BJ (cell line): ENCODE measurements around the gene NELL1. TPM values are rescaled to one million over a fixed set of nuclear protein-coding genes. Genes with fewer than 3 reads are reported as not detected.

Experiments used
- CTCF ChIA-PET: fragments of 350-600 bp; formaldehyde crosslinking; extraction: SDS; loops from one replicate; lab custom pipeline; 2021; ENCODE audit warnings: antibody characterized with exemption, inconsistent platforms; lab: Yijun Ruan, JAX
- POLR2A ChIA-PET: fragments of 300-600 bp; sonication (Branson Sonifier 250); formaldehyde crosslinking; extraction: SDS; loops from one replicate; lab custom pipeline; 2021; ENCODE audit warnings: antibody characterized with exemption; lab: Charles Lee
- DNase-seq: peaks from one replicate; pipeline ENCODE4 v3.0.0-alpha.2; 2011; ENCODE audit warnings: low read depth
- H3K27me3 ChIP-seq: 2 replicates; pipeline ENCODE4 v1.6.0; 2011; ENCODE audit warnings: low read length; ENCODE audit not compliant: control insufficient read depth, insufficient read depth
- H3K36me3 ChIP-seq: 2 replicates; pipeline ENCODE4 v1.5.1; 2011; ENCODE audit warnings: low read length; ENCODE audit not compliant: control insufficient read depth, insufficient read depth
- H3K4me3 ChIP-seq: 2 replicates; pipeline ENCODE4 v1.5.1; 2011; ENCODE audit warnings: low read depth, mild to moderate bottlenecking, control low read depth, low read length
- polyA plus RNA-seq: library from polyadenylated mRNA; depleted of rRNA; stranded (reverse); fragments of >200 nt; gene quantifications from 2 replicates; pipeline ENCODE4 v1.2.3, GENCODE V29; 2011
- TF ChIP-seq, protein P1 (sequence below): IDR thresholded peaks from 2 replicates; pipeline ENCODE4 v1.5.1; 2011; ENCODE audit warnings: low read depth, mild to moderate bottlenecking, control low read depth, inconsistent platforms, low read length, moderate library complexity; ENCODE audit not compliant: insufficient read depth

NELL1 gene
- polyA plus RNA-seq, 1 experiment: not detected

DNA sequence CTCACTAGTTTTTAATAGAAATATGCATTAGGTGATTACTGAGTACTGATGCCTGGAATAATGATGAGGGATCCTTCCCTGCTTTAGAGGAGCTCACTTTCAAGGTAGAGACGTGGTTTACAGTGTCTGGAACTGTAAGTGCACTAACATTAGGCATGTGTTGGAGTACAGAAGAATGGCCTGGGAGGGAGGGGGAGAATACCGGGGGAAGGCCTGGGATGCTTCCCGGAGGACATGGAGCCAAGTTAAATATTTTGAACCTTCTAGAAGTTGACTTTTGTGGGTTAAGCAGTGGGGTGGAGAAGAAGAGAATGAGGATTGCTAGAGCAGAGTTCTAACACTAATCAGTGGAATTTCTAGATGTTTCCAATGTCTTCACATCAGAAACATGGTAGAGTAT lies 261.6 kb downstream of the NELL1 start:
- H3K4me3 ChIP-seq: no peak overlapping the region
- DNase-seq: no peak
- no peaks in the 10 kb centered on the region for H3K27me3 ChIP-seq
- no peaks in the 10 kb centered on the region for H3K36me3 ChIP-seq
- POLR2A ChIA-PET: no interaction called here
- TF ChIP-seq, protein P1, sequence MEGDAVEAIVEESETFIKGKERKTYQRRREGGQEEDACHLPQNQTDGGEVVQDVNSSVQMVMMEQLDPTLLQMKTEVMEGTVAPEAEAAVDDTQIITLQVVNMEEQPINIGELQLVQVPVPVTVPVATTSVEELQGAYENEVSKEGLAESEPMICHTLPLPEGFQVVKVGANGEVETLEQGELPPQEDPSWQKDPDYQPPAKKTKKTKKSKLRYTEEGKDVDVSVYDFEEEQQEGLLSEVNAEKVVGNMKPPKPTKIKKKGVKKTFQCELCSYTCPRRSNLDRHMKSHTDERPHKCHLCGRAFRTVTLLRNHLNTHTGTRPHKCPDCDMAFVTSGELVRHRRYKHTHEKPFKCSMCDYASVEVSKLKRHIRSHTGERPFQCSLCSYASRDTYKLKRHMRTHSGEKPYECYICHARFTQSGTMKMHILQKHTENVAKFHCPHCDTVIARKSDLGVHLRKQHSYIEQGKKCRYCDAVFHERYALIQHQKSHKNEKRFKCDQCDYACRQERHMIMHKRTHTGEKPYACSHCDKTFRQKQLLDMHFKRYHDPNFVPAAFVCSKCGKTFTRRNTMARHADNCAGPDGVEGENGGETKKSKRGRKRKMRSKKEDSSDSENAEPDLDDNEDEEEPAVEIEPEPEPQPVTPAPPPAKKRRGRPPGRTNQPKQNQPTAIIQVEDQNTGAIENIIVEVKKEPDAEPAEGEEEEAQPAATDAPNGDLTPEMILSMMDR: no peak
- CTCF ChIA-PET: no interaction called here

- H3K4me3 ChIP-seq: no peak overlapping the region
- POLR2A ChIA-PET: no interaction called here
- no peaks in the 10 kb centered on the region for H3K27me3 ChIP-seq
- H3K36me3 ChIP-seq: no peaks in the 10 kb centered on the region
- CTCF ChIA-PET: interaction anchor here (0.6 kb wide), 1 partner anchor 24 kb away, joined by 3 read pairs; no protein-coding TSS in a partner anchor
- no peak for DNase-seq
- TF ChIP-seq, protein P1: no peak
Observed at GRCh38 chr11:20933086-20933485, 263.7 kb downstream of the NELL1 start.

GRCh38 chr11:20933958-20934357 lies 264.6 kb downstream of the NELL1 start:
- ChIA-PET POLR2A (no interaction called here), CTCF (no interaction called here)
- TF ChIP-seq, protein P1: no peak
- Histone ChIP-seq H3K4me3 (no peak overlapping the region), H3K36me3 (no peaks in the 10 kb centered on the region), H3K27me3 (no peaks in the 10 kb centered on the region)
- no peak for DNase-seq

DNA sequence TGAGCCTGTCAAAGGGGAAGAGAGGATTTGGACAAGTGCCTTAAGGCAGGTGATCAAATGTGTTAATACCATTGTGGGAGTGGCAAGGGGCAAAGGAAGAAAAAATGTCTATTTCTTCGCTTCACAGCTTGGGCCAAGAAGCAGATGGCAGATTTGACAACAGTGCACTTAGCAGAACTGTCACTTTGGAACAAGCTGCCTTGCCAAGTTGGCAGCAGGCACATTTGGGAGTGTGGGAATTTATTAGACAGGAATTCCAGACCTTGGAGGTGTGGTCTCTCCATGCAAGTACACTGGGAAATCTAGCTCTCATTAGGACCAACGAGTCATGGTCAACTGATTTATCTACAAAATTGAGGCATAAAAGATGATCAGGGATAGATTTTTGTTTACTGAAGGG lies 265.1 kb downstream of the NELL1 start:
- no peaks in the 10 kb centered on the region for H3K27me3 ChIP-seq
- TF ChIP-seq, protein P1: no peak
- POLR2A ChIA-PET: no interaction called here
- H3K36me3 ChIP-seq: no peaks in the 10 kb centered on the region
- H3K4me3 ChIP-seq: no peak overlapping the region
- DNase-seq: no peak
- CTCF ChIA-PET: no interaction called here

- ChIA-PET POLR2A (no interaction called here), CTCF (no interaction called here)
- H3K27me3 ChIP-seq: no peaks in the 10 kb centered on the region
- no peak for DNase-seq
- no peak overlapping the region for H3K4me3 ChIP-seq
- H3K36me3 ChIP-seq: no peaks in the 10 kb centered on the region
- TF ChIP-seq, protein P1: no peak
Observed at GRCh38 chr11:20937826-20938225, 268.4 kb downstream of the NELL1 start.
